PC-3 (cell line): ENCODE data around the gene GCNT3. TPM values are rescaled to one million over a fixed set of nuclear protein-coding genes. Genes with fewer than 3 reads are reported as not detected.

Experiments used
- ATAC-seq: fragments of 200-7000 bp; cut with Tn5 transposase; 2 replicates; pipeline ENCODE4 v1.9.1; 2020; ENCODE audit warnings: mild to moderate bottlenecking, moderate library complexity
- BruUV-seq: library from RNA; stranded (reverse); fragments of 400-500 nt; replicated peaks from 2 replicates; lab custom pipeline; 2021; lab: Mats Ljungman, UMichigan
- CTCF ChIA-PET: fragments of 300-600 bp; sonication (Branson Sonifier 250); formaldehyde crosslinking; loops from one replicate; lab custom pipeline; 2022; ENCODE audit warnings: antibody characterized with exemption; lab: Charles Lee
- POLR2A ChIA-PET: fragments of 300-600 bp; sonication (Branson Sonifier 250); formaldehyde crosslinking; loops from one replicate; lab custom pipeline; 2022; ENCODE audit warnings: antibody characterized with exemption; ENCODE audit not compliant: unreplicated experiment; lab: Charles Lee
- DNase-seq: peaks from one replicate; pipeline ENCODE4 v3.0.0-alpha.2; 2015
- H2AFZ ChIP-seq: fragments of 300-600 bp; sonication (generic); 2 replicates; pipeline ENCODE4 v1.6.0; 2016; ENCODE audit warnings: antibody characterized with exemption, low read length
- H3F3A ChIP-seq: fragments of 300-600 bp; sonication (generic); one replicate; pipeline ENCODE4 v1.6.0; 2017; ENCODE audit warnings: antibody characterized with exemption, low read length, control low read depth, mild to moderate bottlenecking; ENCODE audit not compliant: unreplicated experiment
- H3K27ac ChIP-seq: fragments of 300-600 bp; sonication (generic); 2 replicates; pipeline ENCODE4 v1.5.1; 2016; ENCODE audit warnings: mild to moderate bottlenecking, low read length
- H3K27me3 ChIP-seq: fragments of 300-600 bp; sonication (generic); 2 replicates; pipeline ENCODE4 v1.6.1; 2016; ENCODE audit warnings: low read length, mixed read lengths
- H3K36me3 ChIP-seq: fragments of 300-600 bp; sonication (generic); 2 replicates; pipeline ENCODE4 v1.6.1; 2016; ENCODE audit warnings: low read depth, mixed run types, low read length, mixed read lengths
- H3K4me1 ChIP-seq: fragments of 300-600 bp; sonication (generic); 2 replicates; pipeline ENCODE4 v1.5.1; 2016; ENCODE audit warnings: low read length; ENCODE audit not compliant: insufficient read depth
- H3K4me2 ChIP-seq: fragments of 300-600 bp; sonication (generic); 2 replicates; pipeline ENCODE4 v1.6.0; 2016; ENCODE audit warnings: low read length
- H3K4me3 ChIP-seq: fragments of 300-600 bp; sonication (generic); 2 replicates; pipeline ENCODE4 v1.5.1; 2016; ENCODE audit warnings: mild to moderate bottlenecking, low read length, mixed read lengths
- H3K79me2 ChIP-seq: fragments of 300-600 bp; sonication (generic); 2 replicates; pipeline ENCODE4 v1.6.1; 2017; ENCODE audit warnings: low read length, mixed read lengths
- H3K9ac ChIP-seq: fragments of 300-600 bp; sonication (generic); 2 replicates; pipeline ENCODE4 v1.6.0; 2016; ENCODE audit warnings: mild to moderate bottlenecking, low read length
- H3K9me2 ChIP-seq: fragments of 300-600 bp; sonication (generic); replicated peaks from 2 replicates; pipeline ENCODE4 v1.6.1; 2016; ENCODE audit warnings: mixed run types, low read length, mixed read lengths
- H3K9me3 ChIP-seq: fragments of 300-600 bp; sonication (generic); 2 replicates; pipeline ENCODE4 v1.6.1; 2016; ENCODE audit warnings: low read length, mixed read lengths
- H4K20me1 ChIP-seq: fragments of 300-600 bp; sonication (generic); 2 replicates; pipeline ENCODE4 v1.6.1; 2016; ENCODE audit warnings: low read length, mixed read lengths
- EZH2 ChIP-seq: fragments of 300-600 bp; sonication (generic); IDR thresholded peaks from one replicate; pipeline ENCODE4 v1.6.1; 2017; ENCODE audit warnings: antibody characterized with exemption, mild to moderate bottlenecking, low read length; ENCODE audit not compliant: unreplicated experiment
- EZH2phosphoT487 ChIP-seq: fragments of 300-600 bp; sonication (generic); IDR thresholded peaks from 2 replicates; pipeline ENCODE4 v1.6.1; 2018; ENCODE audit warnings: mild to moderate bottlenecking, antibody characterized with exemption, low read length, borderline replicate concordance
- intact Hi-C: fragments of 100-400 bp; cut with micrococcal nuclease; formaldehyde crosslinking; loops from 2 replicates; pipeline ENCODE4 v1.9.0; 2023
- total RNA-seq: library from RNA; depleted of rRNA; stranded (reverse); fragments of >200 nt; gene quantifications from 2 replicates; pipeline ENCODE4 v1.2.3, GENCODE V29; 2014; rRNA removed
- TF ChIP-seq, protein P1 (sequence below): fragments of 300-600 bp; sonication (generic); conservative IDR thresholded peaks from 2 replicates; pipeline ENCODE4 v1.5.1; 2017; ENCODE audit warnings: antibody characterized with exemption, low read depth, mild to moderate bottlenecking, low read length

GCNT3 gene
- total RNA-seq, 1 experiment from 2014 or later, result 0.18 TPM

DNA sequence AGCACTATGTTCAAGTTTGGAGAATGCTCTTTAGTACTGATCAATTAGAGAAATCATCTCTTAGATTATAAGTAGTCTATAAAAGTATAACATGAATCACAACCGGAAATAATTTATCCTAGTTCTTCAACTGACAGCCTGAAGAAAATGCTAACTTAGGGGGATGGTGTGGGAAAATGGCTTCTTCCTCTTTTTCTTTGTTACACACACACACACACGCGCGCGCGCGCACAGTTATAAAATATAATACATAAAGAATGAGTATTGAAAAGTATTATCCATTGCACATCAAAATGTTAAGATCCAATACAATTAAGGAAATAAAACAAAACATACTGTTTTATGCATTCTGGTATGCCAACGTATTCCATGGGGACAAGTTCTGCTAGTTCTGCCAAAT is 57.0 kb downstream of the GCNT3 start:
- BruUV-seq, result no TSS peak
- CTCF ChIA-PET, result no interaction called here

More for the DNA sequence above, 57.0 kb downstream of the GCNT3 start:
- no peaks in the 10 kb centered on the region for H3K27me3 ChIP-seq
- H3K4me2 ChIP-seq, result no peak overlapping the region
- no peaks in the 10 kb centered on the region for H3F3A ChIP-seq
- H3K4me3 ChIP-seq, result no peak overlapping the region
- H3K4me1 ChIP-seq, result no peaks in the 10 kb centered on the region
- TF ChIP-seq, protein P1, sequence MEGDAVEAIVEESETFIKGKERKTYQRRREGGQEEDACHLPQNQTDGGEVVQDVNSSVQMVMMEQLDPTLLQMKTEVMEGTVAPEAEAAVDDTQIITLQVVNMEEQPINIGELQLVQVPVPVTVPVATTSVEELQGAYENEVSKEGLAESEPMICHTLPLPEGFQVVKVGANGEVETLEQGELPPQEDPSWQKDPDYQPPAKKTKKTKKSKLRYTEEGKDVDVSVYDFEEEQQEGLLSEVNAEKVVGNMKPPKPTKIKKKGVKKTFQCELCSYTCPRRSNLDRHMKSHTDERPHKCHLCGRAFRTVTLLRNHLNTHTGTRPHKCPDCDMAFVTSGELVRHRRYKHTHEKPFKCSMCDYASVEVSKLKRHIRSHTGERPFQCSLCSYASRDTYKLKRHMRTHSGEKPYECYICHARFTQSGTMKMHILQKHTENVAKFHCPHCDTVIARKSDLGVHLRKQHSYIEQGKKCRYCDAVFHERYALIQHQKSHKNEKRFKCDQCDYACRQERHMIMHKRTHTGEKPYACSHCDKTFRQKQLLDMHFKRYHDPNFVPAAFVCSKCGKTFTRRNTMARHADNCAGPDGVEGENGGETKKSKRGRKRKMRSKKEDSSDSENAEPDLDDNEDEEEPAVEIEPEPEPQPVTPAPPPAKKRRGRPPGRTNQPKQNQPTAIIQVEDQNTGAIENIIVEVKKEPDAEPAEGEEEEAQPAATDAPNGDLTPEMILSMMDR, result no peak
- no peak for TF ChIP-seq EZH2
- TF ChIP-seq EZH2phosphoT487, result no peak
- peaks cover 23% of the 10 kb centered on the region for H3K36me3 ChIP-seq
- DNase-seq (no peak), ATAC-seq (no peak)
- intact Hi-C loops, result no loop called here
- H3K27ac ChIP-seq, result no peak overlapping the region
- no peaks in the 10 kb centered on the region for H3K9me2 ChIP-seq
- H3K9ac ChIP-seq, result no peak overlapping the region
- no peaks in the 10 kb centered on the region for H3K9me3 ChIP-seq
- POLR2A ChIA-PET, result no interaction called here
- H3K79me2 ChIP-seq, result no peaks in the 10 kb centered on the region
- H4K20me1 ChIP-seq, result no peaks in the 10 kb centered on the region
- H2AFZ ChIP-seq, result no peak overlapping the region

Other genes with a start within 250 kb of the GCNT3 start
- gene MYO1E, start 238.9 kb upstream of the GCNT3 start, total RNA-seq, result 67.7 and 68.8 TPM in 2 replicates
- gene FAM81A, start 173.6 kb upstream of the GCNT3 start, total RNA-seq, result 2.5 and 8.1 TPM in 2 replicates
- gene GTF2A2, start 45.7 kb downstream of the GCNT3 start, total RNA-seq, result 53.8 and 83.9 TPM in 2 replicates
- gene BNIP2, start 77.5 kb downstream of the GCNT3 start, total RNA-seq, result 46.1 and 63.4 TPM in 2 replicates